Thoracic aorta (tissue), 2 donors: ENCODE measurements around the gene LYRM2. TPM values are rescaled to one million over a fixed set of nuclear protein-coding genes. Genes with fewer than 3 reads are reported as not detected.
A peak's percentile ranks its signal among the peaks of the same experiment; 100 is the strongest.

Experiments
- ATAC-seq: fragments of 150-250 bp; one replicate; pipeline ENCODE4 v1.8.0; 2017; ENCODE audit warnings: low read depth; ENCODE audit not compliant: insufficient number of reproducible peaks, low FRiP score
- DNase-seq: peaks from one replicate; pipeline ENCODE4 v3.0.0-alpha.2; 2020; ENCODE audit warnings: low spot score
- H3K27ac ChIP-seq, 2 donors: fragments of 200-600 bp; sonication (generic); 1 replicate in 1 of 2; 2 replicates in 1 of 2; pipeline ENCODE4 v1.5.1; 2016; ENCODE audit warnings: mild to moderate bottlenecking in 2 of 2, moderate library complexity in 2 of 2
- H3K27me3 ChIP-seq: fragments of 200-600 bp; sonication (generic); replicated peaks from 2 replicates; pipeline ENCODE4 v1.6.0; 2016; ENCODE audit warnings: mild to moderate bottlenecking; ENCODE audit not compliant: insufficient read depth
- H3K36me3 ChIP-seq: fragments of 200-600 bp; sonication (generic); one replicate; pipeline ENCODE4 v1.5.1; 2016
- H3K4me1 ChIP-seq, 2 donors: fragments of 200-600 bp; sonication (generic); 1 replicate in 1 of 2; 2 replicates in 1 of 2; pipeline versions ENCODE4 v1.5.1 to v1.6.0; 2016; ENCODE audit warnings: low read depth in 2 of 2, mild to moderate bottlenecking in 1 of 2; ENCODE audit not compliant: control insufficient read depth in 1 of 2
- H3K4me3 ChIP-seq: fragments of 200-600 bp; sonication (generic); 2 replicates; pipeline ENCODE4 v1.5.1; 2016; ENCODE audit warnings: mild to moderate bottlenecking
- H3K9me3 ChIP-seq: fragments of 200-600 bp; sonication (generic); 2 replicates; pipeline ENCODE4 v1.5.1; 2016
- total RNA-seq, 2 donors: library from RNA; depleted of rRNA; stranded (reverse); fragments of >200 nt; gene quantifications; one replicate each; pipeline versions ENCODE4 v1.1.0 to v1.2.3, GENCODE V29; 2016
- TF ChIP-seq, protein P1 (sequence below): fragments of 200-600 bp; sonication (generic); IDR thresholded peaks from one replicate; pipeline ENCODE4 v1.5.1; 2019; ENCODE audit warnings: antibody characterized with exemption

LYRM2 gene, protein sequence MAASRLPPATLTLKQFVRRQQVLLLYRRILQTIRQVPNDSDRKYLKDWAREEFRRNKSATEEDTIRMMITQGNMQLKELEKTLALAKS
- 10 to 100 TPM; 12.9 to 18.1 TPM for total RNA-seq

DNA sequence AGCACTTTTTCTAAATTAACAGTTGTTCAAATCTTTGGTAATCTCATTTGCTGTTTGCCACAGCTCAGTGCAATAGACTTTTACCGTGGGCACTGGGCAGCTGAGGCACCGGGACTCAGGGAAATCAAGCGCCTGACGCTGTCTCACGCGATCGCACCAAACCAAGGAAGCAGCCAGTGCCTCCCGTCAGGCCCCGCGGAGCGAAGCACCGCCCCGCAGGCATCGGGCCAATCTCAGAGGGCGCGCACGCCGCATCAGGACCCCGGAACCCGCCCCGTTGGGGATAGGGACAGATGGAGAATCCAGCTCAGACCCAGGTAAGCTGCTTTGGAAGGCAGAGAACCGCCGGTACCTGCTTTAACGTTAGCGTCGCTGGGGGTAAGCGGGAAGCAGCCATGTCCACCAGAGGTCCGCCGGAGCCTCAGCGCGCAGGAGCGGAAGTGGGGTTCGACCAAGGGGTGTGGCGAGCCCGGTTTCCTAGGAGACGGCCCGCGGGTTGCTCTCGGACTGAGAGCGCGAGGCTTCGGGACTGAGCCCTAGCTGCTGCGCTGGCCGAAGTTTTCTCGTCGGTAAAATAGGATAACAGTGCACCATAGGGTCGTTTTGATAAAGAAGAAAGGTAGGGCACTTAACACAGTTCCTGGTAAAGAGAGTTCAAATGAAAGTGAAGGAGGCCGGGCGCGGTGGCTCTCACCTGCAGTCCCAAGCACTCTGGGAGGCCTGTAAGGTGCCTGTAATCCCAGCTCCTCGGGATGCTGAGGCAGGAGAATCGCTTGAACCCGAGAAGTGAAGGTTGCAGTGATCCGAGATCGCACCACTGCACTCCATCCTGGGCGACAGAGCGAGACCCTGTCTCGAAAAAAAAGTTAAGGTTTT is at the start of gene LYRM2:
Gene LYRM2, minus strand, starts transcription at position 428 of the 876 bp plus-strand sequence. Its CDS starts 31 bp downstream, at position 397.
- TF ChIP-seq, protein P1, sequence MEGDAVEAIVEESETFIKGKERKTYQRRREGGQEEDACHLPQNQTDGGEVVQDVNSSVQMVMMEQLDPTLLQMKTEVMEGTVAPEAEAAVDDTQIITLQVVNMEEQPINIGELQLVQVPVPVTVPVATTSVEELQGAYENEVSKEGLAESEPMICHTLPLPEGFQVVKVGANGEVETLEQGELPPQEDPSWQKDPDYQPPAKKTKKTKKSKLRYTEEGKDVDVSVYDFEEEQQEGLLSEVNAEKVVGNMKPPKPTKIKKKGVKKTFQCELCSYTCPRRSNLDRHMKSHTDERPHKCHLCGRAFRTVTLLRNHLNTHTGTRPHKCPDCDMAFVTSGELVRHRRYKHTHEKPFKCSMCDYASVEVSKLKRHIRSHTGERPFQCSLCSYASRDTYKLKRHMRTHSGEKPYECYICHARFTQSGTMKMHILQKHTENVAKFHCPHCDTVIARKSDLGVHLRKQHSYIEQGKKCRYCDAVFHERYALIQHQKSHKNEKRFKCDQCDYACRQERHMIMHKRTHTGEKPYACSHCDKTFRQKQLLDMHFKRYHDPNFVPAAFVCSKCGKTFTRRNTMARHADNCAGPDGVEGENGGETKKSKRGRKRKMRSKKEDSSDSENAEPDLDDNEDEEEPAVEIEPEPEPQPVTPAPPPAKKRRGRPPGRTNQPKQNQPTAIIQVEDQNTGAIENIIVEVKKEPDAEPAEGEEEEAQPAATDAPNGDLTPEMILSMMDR = no peak
- Histone ChIP-seq H3K27me3 (no peaks in the 10 kb centered on the region), H3K9me3 (no peaks in the 10 kb centered on the region), H3K4me1 (peaks cover 11 to 16% of the 10 kb centered on the region in 2 donors), H3K27ac (peak within 1 kb of the TSS; percentile 85 to 86), H3K4me3 (peak within 1 kb of the TSS; percentile 87), H3K36me3 (no peaks in the 10 kb centered on the region)
- DNase-seq = peak; percentile 76
- peak; percentile 95 for ATAC-seq

DNA sequence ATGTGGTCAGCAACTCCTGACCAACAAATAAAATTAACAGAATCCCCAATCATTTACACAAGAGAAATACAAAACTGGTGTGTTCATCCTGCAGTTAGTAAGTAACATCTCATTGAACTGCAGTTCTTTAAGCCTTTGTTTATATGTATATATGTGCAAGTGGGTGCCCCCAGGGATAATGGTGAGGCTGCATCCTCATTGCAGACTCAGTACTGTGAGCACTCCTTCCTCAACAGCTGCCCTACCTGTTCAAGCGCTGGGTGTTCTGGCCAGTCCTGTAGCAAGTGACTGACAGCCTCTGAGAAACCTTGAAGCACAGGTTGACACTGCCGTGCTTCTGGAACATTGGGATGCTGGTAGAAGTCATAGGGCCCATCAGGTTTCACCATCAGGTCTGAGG is 49.8 kb upstream of the LYRM2 start:
- Histone ChIP-seq H3K4me3 (no peak overlapping the region), H3K4me1 (peaks cover 0 to 2% of the 10 kb centered on the region in 2 donors), H3K27ac (no peak overlapping the region), H3K36me3 (peaks cover 51% of the 10 kb centered on the region), H3K27me3 (no peaks in the 10 kb centered on the region), H3K9me3 (no peaks in the 10 kb centered on the region)
- TF ChIP-seq, protein P1 = no peak
- ATAC-seq (no peak), DNase-seq (no peak)

DNA sequence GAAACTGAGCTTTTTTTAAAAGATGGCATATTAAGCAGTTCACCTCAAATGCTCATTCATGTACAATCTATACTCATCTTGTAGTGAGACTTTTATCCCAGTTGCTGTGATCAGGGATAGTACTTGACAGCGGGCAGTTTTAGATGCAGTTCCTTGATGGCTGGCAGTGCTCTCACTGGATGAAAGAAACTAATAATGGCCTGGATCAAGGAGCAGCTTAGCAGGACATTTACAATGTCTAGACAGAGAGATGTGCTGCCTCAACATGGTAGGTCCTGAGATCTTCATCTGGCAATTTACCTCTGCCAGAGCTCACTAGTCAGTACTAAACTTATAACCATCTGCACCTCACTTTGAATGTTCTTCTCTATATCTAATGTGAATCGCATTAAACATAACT is 46.8 kb upstream of the LYRM2 start:
- H3K9me3 ChIP-seq = no peaks in the 10 kb centered on the region
- H3K36me3 ChIP-seq = peaks cover 58% of the 10 kb centered on the region
- ATAC-seq = no peak
- H3K27ac ChIP-seq = no peak overlapping the region
- TF ChIP-seq, protein P1 = no peak
- no peak overlapping the region for H3K4me3 ChIP-seq
- no peaks in the 10 kb centered on the region for H3K4me1 ChIP-seq
- DNase-seq = no peak
- H3K27me3 ChIP-seq = no peaks in the 10 kb centered on the region

DNA sequence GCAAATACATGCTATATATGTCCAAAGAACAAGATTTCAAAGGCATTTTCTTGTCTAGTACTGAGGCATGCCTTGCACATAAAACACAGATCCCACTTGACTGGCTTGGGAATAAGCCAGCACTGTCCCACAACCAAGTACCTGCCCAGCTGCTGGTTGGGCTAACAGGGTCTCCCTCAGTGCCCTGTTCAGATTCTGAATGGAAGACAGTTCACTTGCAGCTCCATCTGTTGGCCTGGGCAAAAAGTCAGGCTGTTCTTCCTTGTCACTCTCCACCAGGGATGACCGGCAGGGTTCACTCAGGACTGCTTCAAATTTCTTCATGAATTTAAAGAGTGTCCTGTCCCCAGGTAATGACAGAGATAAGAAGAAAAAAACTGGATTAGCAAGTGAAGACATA is 44.4 kb upstream of the LYRM2 start:
- Histone ChIP-seq H3K4me1 (no peaks in the 10 kb centered on the region), H3K27me3 (no peaks in the 10 kb centered on the region), H3K27ac (no peak overlapping the region), H3K9me3 (no peaks in the 10 kb centered on the region), H3K4me3 (no peak overlapping the region), H3K36me3 (peaks cover 56% of the 10 kb centered on the region)
- TF ChIP-seq, protein P1 = no peak
- no peak for DNase-seq
- no peak for ATAC-seq

DNA sequence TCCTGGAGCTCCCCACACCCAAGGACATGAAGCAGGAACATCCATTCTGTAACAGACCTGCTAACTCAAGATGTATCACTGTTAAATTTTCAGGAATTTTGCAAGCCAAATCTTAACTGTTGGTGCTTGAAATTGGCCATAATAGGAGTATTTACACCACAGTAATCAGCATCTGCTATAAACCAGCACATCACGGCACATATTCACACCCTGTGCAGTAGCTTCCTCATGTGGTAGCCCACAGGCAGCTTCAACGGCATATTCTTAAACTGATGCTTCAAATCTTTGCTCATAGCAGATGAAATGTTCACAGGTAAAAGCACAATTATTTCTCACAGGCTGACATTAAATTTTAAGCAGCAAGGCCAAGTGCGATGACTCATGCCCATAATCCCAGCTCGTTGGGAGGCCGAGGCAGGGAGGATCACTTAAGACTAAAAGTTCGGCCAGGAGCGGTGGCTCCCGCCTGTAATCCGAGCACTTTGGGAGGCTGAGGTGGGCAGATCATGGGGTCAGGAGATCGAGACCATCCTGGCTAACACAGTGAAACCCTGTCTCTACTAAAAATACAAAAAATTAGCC is 43.5 kb upstream of the LYRM2 start:
- Histone ChIP-seq H3K36me3 (peaks cover 55% of the 10 kb centered on the region), H3K27me3 (no peaks in the 10 kb centered on the region), H3K4me1 (no peaks in the 10 kb centered on the region), H3K9me3 (no peaks in the 10 kb centered on the region), H3K27ac (no peak overlapping the region), H3K4me3 (no peak overlapping the region)
- TF ChIP-seq, protein P1 = no peak
- no peak for ATAC-seq
- no peak for DNase-seq
